HG02852 (cell line): ENCODE data around the gene EPN3.

ENCODE experiments used
- ATAC-seq: cut with Tn5 transposase; IDR thresholded peaks from one replicate; pipeline ENCODE4 v1.9.1; 2021; ENCODE audit warnings: mild to moderate bottlenecking, moderate library complexity; ENCODE audit not compliant: unreplicated experiment

Gene EPN3

GRCh38 chr17:50547736-50548083 lies 15.2 kb downstream of the EPN3 start:
- no peak for ATAC-seq

- ATAC-seq = no peak
These were observed 16.3 kb downstream of the EPN3 start for GRCh38 chr17:50548831-50549230.

- no peak for ATAC-seq
These were observed 16.9 kb downstream of the EPN3 start for GRCh38 chr17:50549256-50549941.

GRCh38 chr17:50549969-50550368 lies 17.4 kb downstream of the EPN3 start:
- ATAC-seq = no peak

GRCh38 chr17:50550661-50551432 lies 18.3 kb downstream of the EPN3 start:
- ATAC-seq = no peak

- no peak for ATAC-seq
These were observed 18.9 kb downstream of the EPN3 start for GRCh38 chr17:50551433-50551815.

- ATAC-seq = no peak
These were observed 19.3 kb downstream of the EPN3 start for GRCh38 chr17:50551884-50552283.

GRCh38 chr17:50554201-50554600 lies 21.7 kb downstream of the EPN3 start:
- ATAC-seq = no peak

GRCh38 chr17:50556803-50557202 lies 24.3 kb downstream of the EPN3 start:
- ATAC-seq = no peak

- ATAC-seq = no peak
These were observed 25.1 kb downstream of the EPN3 start for GRCh38 chr17:50557630-50558029.

- no peak for ATAC-seq
These were observed 25.6 kb downstream of the EPN3 start for GRCh38 chr17:50558091-50558490.

GRCh38 chr17:50558581-50558940 lies 26.0 kb downstream of the EPN3 start:
- ATAC-seq = no peak

GRCh38 chr17:50558941-50559614 lies 26.5 kb downstream of the EPN3 start:
- no peak for ATAC-seq

- ATAC-seq = no peak
These were observed 27.2 kb downstream of the EPN3 start for GRCh38 chr17:50559674-50560184.

GRCh38 chr17:50560185-50560824 lies 27.8 kb downstream of the EPN3 start, which contains the start of gene CACNA1G:
CACNA1G (plus strand) TSS chr17:50560715; CDS start chr17:50561460, 745 bp downstream.
- ATAC-seq = peak; percentile 94

GRCh38 chr17:50560931-50561745 lies 28.6 kb downstream of the EPN3 start:
- ATAC-seq = no peak

- ATAC-seq = no peak
These were observed 29.2 kb downstream of the EPN3 start for GRCh38 chr17:50561746-50562141.

- ATAC-seq = no peak
These were observed 29.9 kb downstream of the EPN3 start for GRCh38 chr17:50562242-50563091.

GRCh38 chr17:50563092-50563511 lies 30.6 kb downstream of the EPN3 start:
- no peak for ATAC-seq
